Pericardium fibroblast (primary cell): ENCODE measurements around the gene DUSP8. TPM values are rescaled to one million over a fixed set of nuclear protein-coding genes. Genes with fewer than 3 reads are reported as not detected.

Source experiments
- total RNA-seq: library from RNA; depleted of rRNA; stranded (reverse); fragments of >200 nt; gene quantifications from 2 replicates; pipeline ENCODE4 v1.2.3, GENCODE V29; 2015

The DUSP8 gene, protein sequence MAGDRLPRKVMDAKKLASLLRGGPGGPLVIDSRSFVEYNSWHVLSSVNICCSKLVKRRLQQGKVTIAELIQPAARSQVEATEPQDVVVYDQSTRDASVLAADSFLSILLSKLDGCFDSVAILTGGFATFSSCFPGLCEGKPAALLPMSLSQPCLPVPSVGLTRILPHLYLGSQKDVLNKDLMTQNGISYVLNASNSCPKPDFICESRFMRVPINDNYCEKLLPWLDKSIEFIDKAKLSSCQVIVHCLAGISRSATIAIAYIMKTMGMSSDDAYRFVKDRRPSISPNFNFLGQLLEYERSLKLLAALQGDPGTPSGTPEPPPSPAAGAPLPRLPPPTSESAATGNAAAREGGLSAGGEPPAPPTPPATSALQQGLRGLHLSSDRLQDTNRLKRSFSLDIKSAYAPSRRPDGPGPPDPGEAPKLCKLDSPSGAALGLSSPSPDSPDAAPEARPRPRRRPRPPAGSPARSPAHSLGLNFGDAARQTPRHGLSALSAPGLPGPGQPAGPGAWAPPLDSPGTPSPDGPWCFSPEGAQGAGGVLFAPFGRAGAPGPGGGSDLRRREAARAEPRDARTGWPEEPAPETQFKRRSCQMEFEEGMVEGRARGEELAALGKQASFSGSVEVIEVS
- 0.70 TPM in 1 of 2 replicates, not detected in the other for total RNA-seq

GRCh38 chr11:1572197-1573076, at the start of gene DUSP8:
TSS of gene DUSP8 (minus strand) at chr11:1572271. CDS start at chr11:1565826, 6,445 bp downstream.

GRCh38 chr11:1608363-1608762, 36.3 kb upstream of the DUSP8 start, which contains the start of gene KRTAP5-3:
TSS of gene KRTAP5-3 (minus strand) at chr11:1608463. CDS start at chr11:1608385, 78 bp downstream.

GRCh38 chr11:1597994-1598380, 25.9 kb upstream of the DUSP8 start, which contains the start of gene KRTAP5-2:
TSS of gene KRTAP5-2 (minus strand) at chr11:1598294. CDS start at chr11:1598250, 44 bp downstream.

DNA sequence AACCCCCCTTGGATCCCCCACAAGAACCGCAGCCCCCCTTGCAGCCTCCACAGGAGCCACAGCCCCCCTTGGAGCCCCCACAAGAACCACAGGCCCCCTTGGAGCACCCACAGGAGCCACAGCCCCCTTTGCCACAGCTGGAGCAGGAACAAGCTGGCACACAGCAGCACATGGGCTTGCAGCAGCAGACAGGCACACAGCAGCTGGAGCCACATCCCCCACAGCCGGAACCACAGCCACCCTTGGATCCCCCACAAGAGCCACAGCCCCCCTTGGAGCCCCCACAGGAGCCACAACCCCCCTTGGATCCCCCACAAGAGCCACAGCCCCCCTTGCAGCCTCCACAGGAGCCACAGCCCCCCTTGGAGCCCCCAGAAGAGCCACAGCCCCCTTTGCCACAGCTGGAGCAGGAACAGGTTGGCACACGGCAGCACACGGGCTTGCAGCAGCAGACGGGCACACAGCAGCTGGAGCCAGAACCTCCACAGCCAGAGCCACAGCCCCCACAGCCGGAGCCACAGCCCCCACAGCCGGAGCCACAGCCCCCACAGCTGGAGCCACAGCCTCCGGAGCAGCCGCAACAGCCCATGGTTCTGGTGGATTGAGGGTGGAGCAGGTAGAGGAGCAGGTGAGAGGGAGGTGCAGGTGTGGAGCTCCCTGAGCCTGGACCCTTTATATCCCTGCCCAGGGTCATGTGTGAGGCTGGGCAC, 12.7 kb upstream of the DUSP8 start, which contains the start of gene KRTAP5-1:
KRTAP5-1 (minus strand) TSS at position 623 of the 710 bp plus-strand sequence; CDS start at position 589, 34 bp downstream.

Other genes starting within 250 kb of the DUSP8 start
- 0.09 and 1.6 TPM in 2 replicates for gene BRSK2, start 182.3 kb downstream of the DUSP8 start, total RNA-seq
- gene MOB2, start 85.5 kb downstream of the DUSP8 start, total RNA-seq, result 13.2 and 22.9 TPM in 2 replicates
- not detected in 2 replicates for gene KRTAP5-1, start 13.0 kb upstream of the DUSP8 start, total RNA-seq
- gene KRTAP5-2, start 26.0 kb upstream of the DUSP8 start, total RNA-seq, result not detected in 2 replicates
- not detected in 2 replicates for gene KRTAP5-3, start 36.2 kb upstream of the DUSP8 start, total RNA-seq
- not detected in 2 replicates for gene KRTAP5-4, start 49.9 kb upstream of the DUSP8 start, total RNA-seq
- not detected in 2 replicates for gene KRTAP5-5, start 57.5 kb upstream of the DUSP8 start, total RNA-seq
- not detected in 2 replicates for gene KRTAP5-6, start 124.9 kb upstream of the DUSP8 start, total RNA-seq
- 0.51 and 0.82 TPM in 2 replicates for gene IFITM10, start 178.3 kb upstream of the DUSP8 start, total RNA-seq
- 453 and 464 TPM in 2 replicates for gene CTSD, start 191.7 kb upstream of the DUSP8 start, total RNA-seq